CD4-positive, alpha-beta T cell treated with Interleukin-15 for 4 hours (primary cell): ENCODE results near the gene ATP5IF1.

Experiments
- DNase-seq: peaks from one replicate; pipeline ENCODE4 v3.0.0-alpha.2; 2020; ENCODE audit warnings: low spot score

Gene ATP5IF1

GRCh38 chr1:28265577-28265976, 29.7 kb downstream of the ATP5IF1 start:
- DNase-seq, result no peak

GRCh38 chr1:28266920-28267322, 31.0 kb downstream of the ATP5IF1 start:
- DNase-seq, result no peak

GRCh38 chr1:28267633-28268032, 31.7 kb downstream of the ATP5IF1 start:
- no peak for DNase-seq

GRCh38 chr1:28269529-28269928, 33.6 kb downstream of the ATP5IF1 start:
- DNase-seq, result no peak

- no peak for DNase-seq
Measured at GRCh38 chr1:28272215-28272852, 36.4 kb downstream of the ATP5IF1 start.

- no peak for DNase-seq
Measured at GRCh38 chr1:28273216-28273860, 37.4 kb downstream of the ATP5IF1 start.

GRCh38 chr1:28278763-28279162, 42.8 kb downstream of the ATP5IF1 start:
- no peak for DNase-seq

- DNase-seq, result no peak
Measured at GRCh38 chr1:28279721-28280120, 43.8 kb downstream of the ATP5IF1 start.

GRCh38 chr1:28280501-28280900, 44.6 kb downstream of the ATP5IF1 start:
- DNase-seq, result no peak

- no peak for DNase-seq
Measured at GRCh38 chr1:28280977-28281381, 45.1 kb downstream of the ATP5IF1 start.

- no peak for DNase-seq
Measured at GRCh38 chr1:28281608-28282425, 45.9 kb downstream of the ATP5IF1 start.

- no peak for DNase-seq
Measured at GRCh38 chr1:28282426-28283407, 46.8 kb downstream of the ATP5IF1 start.

- no peak for DNase-seq
Measured at GRCh38 chr1:28286111-28286510, 50.2 kb downstream of the ATP5IF1 start.
